Thyroid gland (tissue), 4 donors: ENCODE measurements around the gene IQGAP1.

ENCODE experiments used
- POLR2A ChIP-seq, 2 donors: fragments of 450-650 bp; IDR thresholded peaks; one replicate each; pipeline ENCODE4 v1.6.1; 2017; ENCODE audit warnings: antibody characterized with exemption in 2 of 2, mild to moderate bottlenecking in 2 of 2, moderate library complexity in 1 of 2
- TF ChIP-seq, protein P1 (sequence below), 6 experiments: fragments of 200-600 bp in 3 of 6; fragments of 450-650 bp in 3 of 6; sonication (generic) in 3 of 6; IDR thresholded peaks; one replicate each; pipeline ENCODE4 v1.5.1; 2016 to 2019; ENCODE audit warnings: antibody characterized with exemption in 6 of 6, mild to moderate bottlenecking in 2 of 6, inconsistent platforms in 1 of 6, moderate library complexity in 1 of 6

DNA sequence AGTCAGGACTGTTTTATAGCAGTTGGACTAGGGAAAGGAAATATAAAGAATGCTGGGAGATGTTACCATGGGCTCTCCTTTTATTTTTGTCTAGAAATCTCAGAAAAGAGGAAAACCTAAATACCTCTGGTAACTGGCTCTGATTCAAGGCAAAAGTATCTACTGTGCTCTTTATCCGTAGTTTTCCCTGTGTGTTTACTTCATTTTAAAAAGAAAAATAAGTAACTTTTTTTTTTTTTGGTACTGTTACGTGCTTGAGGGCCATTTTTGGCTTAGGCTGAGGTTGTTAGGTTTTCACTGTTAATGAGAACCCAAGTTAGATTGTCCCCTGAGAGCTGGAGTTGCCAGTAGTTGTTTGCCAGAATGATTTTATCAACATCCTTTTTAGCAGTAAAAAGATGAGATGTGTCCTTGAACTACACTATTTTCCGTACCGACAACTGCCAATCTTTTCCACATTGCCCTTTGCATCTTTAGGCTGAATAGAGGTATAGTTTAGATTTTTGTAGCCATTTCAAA lies 35.8 kb downstream of the IQGAP1 start:
- TF ChIP-seq, protein P1, sequence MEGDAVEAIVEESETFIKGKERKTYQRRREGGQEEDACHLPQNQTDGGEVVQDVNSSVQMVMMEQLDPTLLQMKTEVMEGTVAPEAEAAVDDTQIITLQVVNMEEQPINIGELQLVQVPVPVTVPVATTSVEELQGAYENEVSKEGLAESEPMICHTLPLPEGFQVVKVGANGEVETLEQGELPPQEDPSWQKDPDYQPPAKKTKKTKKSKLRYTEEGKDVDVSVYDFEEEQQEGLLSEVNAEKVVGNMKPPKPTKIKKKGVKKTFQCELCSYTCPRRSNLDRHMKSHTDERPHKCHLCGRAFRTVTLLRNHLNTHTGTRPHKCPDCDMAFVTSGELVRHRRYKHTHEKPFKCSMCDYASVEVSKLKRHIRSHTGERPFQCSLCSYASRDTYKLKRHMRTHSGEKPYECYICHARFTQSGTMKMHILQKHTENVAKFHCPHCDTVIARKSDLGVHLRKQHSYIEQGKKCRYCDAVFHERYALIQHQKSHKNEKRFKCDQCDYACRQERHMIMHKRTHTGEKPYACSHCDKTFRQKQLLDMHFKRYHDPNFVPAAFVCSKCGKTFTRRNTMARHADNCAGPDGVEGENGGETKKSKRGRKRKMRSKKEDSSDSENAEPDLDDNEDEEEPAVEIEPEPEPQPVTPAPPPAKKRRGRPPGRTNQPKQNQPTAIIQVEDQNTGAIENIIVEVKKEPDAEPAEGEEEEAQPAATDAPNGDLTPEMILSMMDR (IDR thresholded peaks at IDR 0.05), result no peak
- TF ChIP-seq POLR2A (IDR thresholded peaks at IDR 0.05), result no peak
